HepG2 (cell line): ENCODE measurements around the gene ZBTB4. TPM values are rescaled to one million over a fixed set of nuclear protein-coding genes. Genes with fewer than 3 reads are reported as not detected.
A peak's percentile ranks its signal among the peaks of the same experiment; 100 is the strongest.

Experiments
- ATRX ChIP-seq: sonication (generic); formaldehyde crosslinking; IDR thresholded peaks from 2 replicates; pipeline ENCODE4 v1.4.0; 2020; ENCODE audit warnings: missing genetic modification reagents, borderline replicate concordance
- CREB1 ChIP-seq, 2 experiments: fragments of 450-650 bp in 1 of 2; IDR thresholded peaks; 2 replicates each; pipeline ENCODE4 v1.6.1; 2016 to 2017; ENCODE audit warnings: control low read depth in 1 of 2, mild to moderate bottlenecking in 1 of 2, missing compliant biosample characterization in 1 of 2, missing genetic modification characterization in 1 of 2
- KDM5A ChIP-seq: fragments of 200-600 bp; sonication (generic); IDR thresholded peaks from 2 replicates; pipeline ENCODE4 v1.7.0; 2018; ENCODE audit warnings: antibody characterized with exemption, mild to moderate bottlenecking, low read length, borderline replicate concordance
- MTF2 ChIP-seq: sonication (generic); formaldehyde crosslinking; IDR thresholded peaks from 2 replicates; pipeline ENCODE4 v1.5.0; 2020; ENCODE audit warnings: missing genetic modification reagents, borderline replicate concordance
- ZNF17 ChIP-seq: sonication (generic); formaldehyde crosslinking; IDR thresholded peaks from 2 replicates; pipeline ENCODE4 v1.5.0; 2020; ENCODE audit warnings: mild to moderate bottlenecking, missing genetic modification reagents
- ZNF572 ChIP-seq: sonication (generic); formaldehyde crosslinking; IDR thresholded peaks from 2 replicates; pipeline ENCODE4 v1.5.1; 2020; ENCODE audit warnings: mild to moderate bottlenecking, missing genetic modification reagents
- ZNF773 ChIP-seq: sonication (generic); formaldehyde crosslinking; IDR thresholded peaks from 2 replicates; pipeline ENCODE4 v1.4.0; 2020; ENCODE audit warnings: missing genetic modification reagents, borderline replicate concordance
- polyA plus RNA-seq, 8 experiments: library from polyadenylated mRNA; depleted of rRNA in 3 of 8; stranded (reverse) in 7 of 8; unstranded in 1 of 8; fragments of >200 nt; fragmentation: Illumina TruSeq in 4 of 8; extraction: Trizol in 4 of 8; gene quantifications; 2 replicates each; pipeline versions ENCODE4 v1.2.1 to v1.2.3, GENCODE V29; 2011 to 2016; ENCODE audit warnings: low read depth in 4 of 8, missing spikeins in 1 of 8, mixed read lengths in 1 of 8; ENCODE audit not compliant: insufficient read depth in 1 of 8
- total RNA-seq, 5 experiments: library from RNA; depleted of rRNA; stranded (reverse); fragments of >200 nt; fragmentation: Illumina TruSeq; extraction: Trizol; gene quantifications; 2 replicates each; pipeline ENCODE4 v1.2.3, GENCODE V29; 2016; ENCODE audit warnings: low read depth in 1 of 5
- TF ChIP-seq, protein P1 (sequence below): sonication (generic); formaldehyde crosslinking; IDR thresholded peaks from 2 replicates; pipeline ENCODE4 v1.5.1; 2020; ENCODE audit warnings: missing genetic modification reagents, mild to moderate bottlenecking, borderline replicate concordance
- TF ChIP-seq, protein P2 (sequence below): sonication (generic); formaldehyde crosslinking; IDR thresholded peaks from 2 replicates; pipeline ENCODE4 v1.4.0; 2020; ENCODE audit warnings: mild to moderate bottlenecking, missing genetic modification reagents
- TF ChIP-seq, protein P3 (sequence below): sonication (generic); formaldehyde crosslinking; IDR thresholded peaks from 2 replicates; pipeline ENCODE4 v1.5.0; 2020; ENCODE audit warnings: missing genetic modification reagents
- TF ChIP-seq, protein P4 (sequence below): sonication (generic); formaldehyde crosslinking; IDR thresholded peaks from 2 replicates; pipeline ENCODE4; 2020; ENCODE audit warnings: missing genetic modification reagents, mild to moderate bottlenecking, borderline replicate concordance
- TF ChIP-seq, protein P5 (sequence below): sonication (generic); formaldehyde crosslinking; IDR thresholded peaks from 2 replicates; pipeline ENCODE4 v1.5.0; 2020; ENCODE audit warnings: mild to moderate bottlenecking, missing genetic modification reagents
- TF ChIP-seq, protein P6 (sequence below), 2 experiments: fragments of 450-650 bp in 1 of 2; sonication (generic) in 1 of 2; formaldehyde crosslinking; IDR thresholded peaks; 2 replicates each; pipeline versions ENCODE4 v1.5.0 to v1.8.0; 2020 to 2022; ENCODE audit warnings: mild to moderate bottlenecking in 1 of 2, missing genetic modification reagents in 1 of 2

Gene ZBTB4
- total and polyA plus RNA-seq, 2 of the 13 experiments (the other 11 are each of a cell fraction or from before 2014, with no cell fraction given), result 4.3 to 7.4 TPM

DNA sequence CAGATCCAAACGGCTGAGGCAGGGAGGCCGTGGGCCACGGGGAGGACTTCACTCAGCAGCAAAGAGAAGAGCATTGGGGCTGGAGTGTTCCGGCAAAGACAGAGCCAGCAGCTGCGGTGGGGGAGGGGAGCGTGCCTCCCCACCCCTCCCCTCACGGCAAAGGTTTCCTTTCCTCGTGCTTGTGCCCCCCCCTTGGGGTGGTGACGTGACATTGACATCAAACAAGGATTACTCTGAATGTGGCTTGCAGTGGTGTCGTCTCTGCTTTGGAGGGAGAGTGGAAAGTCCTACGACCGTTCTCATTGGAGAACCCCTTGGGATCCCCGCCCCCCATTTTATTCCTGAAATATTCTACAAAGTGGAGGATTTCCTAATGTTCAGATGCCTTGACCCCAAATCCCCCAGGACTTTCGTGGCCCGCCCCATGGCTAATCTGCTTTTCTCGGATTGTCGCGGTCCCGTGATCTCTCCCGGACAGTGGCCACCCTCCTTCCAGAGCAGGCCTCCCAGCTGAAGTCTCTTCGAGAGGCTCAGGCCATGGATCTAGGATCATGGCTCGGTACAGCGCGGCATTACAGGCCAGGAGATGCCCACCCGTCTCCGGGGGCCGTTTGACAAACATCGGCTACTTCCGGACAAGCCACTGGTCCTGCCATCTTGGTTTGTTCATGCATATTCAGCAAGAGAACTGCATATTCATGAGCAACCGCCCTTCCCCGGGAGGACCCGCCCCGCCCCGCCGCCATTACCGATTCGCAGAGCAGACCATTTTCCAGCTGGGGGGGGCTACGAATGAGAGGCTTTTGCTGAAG, 4.0 kb upstream of the ZBTB4 start (continued):
- TF ChIP-seq, protein P1, sequence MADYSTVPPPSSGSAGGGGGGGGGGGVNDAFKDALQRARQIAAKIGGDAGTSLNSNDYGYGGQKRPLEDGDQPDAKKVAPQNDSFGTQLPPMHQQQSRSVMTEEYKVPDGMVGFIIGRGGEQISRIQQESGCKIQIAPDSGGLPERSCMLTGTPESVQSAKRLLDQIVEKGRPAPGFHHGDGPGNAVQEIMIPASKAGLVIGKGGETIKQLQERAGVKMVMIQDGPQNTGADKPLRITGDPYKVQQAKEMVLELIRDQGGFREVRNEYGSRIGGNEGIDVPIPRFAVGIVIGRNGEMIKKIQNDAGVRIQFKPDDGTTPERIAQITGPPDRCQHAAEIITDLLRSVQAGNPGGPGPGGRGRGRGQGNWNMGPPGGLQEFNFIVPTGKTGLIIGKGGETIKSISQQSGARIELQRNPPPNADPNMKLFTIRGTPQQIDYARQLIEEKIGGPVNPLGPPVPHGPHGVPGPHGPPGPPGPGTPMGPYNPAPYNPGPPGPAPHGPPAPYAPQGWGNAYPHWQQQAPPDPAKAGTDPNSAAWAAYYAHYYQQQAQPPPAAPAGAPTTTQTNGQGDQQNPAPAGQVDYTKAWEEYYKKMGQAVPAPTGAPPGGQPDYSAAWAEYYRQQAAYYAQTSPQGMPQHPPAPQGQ (CRISPR knock-in tag), result no peak
- TF ChIP-seq KDM5A, result 0 out of 2 replicates have a peak, but pooled peaks have one; percentile 52
- TF ChIP-seq, protein P2, sequence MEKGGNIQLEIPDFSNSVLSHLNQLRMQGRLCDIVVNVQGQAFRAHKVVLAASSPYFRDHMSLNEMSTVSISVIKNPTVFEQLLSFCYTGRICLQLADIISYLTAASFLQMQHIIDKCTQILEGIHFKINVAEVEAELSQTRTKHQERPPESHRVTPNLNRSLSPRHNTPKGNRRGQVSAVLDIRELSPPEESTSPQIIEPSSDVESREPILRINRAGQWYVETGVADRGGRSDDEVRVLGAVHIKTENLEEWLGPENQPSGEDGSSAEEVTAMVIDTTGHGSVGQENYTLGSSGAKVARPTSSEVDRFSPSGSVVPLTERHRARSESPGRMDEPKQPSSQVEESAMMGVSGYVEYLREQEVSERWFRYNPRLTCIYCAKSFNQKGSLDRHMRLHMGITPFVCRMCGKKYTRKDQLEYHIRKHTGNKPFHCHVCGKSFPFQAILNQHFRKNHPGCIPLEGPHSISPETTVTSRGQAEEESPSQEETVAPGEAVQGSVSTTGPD (CRISPR knock-in tag), result no peak
- TF ChIP-seq MTF2, result peak; percentile 60
- TF ChIP-seq, protein P3, sequence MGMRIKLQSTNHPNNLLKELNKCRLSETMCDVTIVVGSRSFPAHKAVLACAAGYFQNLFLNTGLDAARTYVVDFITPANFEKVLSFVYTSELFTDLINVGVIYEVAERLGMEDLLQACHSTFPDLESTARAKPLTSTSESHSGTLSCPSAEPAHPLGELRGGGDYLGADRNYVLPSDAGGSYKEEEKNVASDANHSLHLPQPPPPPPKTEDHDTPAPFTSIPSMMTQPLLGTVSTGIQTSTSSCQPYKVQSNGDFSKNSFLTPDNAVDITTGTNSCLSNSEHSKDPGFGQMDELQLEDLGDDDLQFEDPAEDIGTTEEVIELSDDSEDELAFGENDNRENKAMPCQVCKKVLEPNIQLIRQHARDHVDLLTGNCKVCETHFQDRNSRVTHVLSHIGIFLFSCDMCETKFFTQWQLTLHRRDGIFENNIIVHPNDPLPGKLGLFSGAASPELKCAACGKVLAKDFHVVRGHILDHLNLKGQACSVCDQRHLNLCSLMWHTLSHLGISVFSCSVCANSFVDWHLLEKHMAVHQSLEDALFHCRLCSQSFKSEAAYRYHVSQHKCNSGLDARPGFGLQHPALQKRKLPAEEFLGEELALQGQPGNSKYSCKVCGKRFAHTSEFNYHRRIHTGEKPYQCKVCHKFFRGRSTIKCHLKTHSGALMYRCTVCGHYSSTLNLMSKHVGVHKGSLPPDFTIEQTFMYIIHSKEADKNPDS, result 0 out of 2 replicates have a peak, but pooled peaks have one; percentile 40
- TF ChIP-seq, protein P4, sequence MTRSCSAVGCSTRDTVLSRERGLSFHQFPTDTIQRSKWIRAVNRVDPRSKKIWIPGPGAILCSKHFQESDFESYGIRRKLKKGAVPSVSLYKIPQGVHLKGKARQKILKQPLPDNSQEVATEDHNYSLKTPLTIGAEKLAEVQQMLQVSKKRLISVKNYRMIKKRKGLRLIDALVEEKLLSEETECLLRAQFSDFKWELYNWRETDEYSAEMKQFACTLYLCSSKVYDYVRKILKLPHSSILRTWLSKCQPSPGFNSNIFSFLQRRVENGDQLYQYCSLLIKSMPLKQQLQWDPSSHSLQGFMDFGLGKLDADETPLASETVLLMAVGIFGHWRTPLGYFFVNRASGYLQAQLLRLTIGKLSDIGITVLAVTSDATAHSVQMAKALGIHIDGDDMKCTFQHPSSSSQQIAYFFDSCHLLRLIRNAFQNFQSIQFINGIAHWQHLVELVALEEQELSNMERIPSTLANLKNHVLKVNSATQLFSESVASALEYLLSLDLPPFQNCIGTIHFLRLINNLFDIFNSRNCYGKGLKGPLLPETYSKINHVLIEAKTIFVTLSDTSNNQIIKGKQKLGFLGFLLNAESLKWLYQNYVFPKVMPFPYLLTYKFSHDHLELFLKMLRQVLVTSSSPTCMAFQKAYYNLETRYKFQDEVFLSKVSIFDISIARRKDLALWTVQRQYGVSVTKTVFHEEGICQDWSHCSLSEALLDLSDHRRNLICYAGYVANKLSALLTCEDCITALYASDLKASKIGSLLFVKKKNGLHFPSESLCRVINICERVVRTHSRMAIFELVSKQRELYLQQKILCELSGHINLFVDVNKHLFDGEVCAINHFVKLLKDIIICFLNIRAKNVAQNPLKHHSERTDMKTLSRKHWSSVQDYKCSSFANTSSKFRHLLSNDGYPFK (CRISPR knock-in tag), result peak; percentile 72
- no peak for TF ChIP-seq ZNF773 (CRISPR knock-in tag)
- TF ChIP-seq ATRX (CRISPR knock-in tag), result no peak
- TF ChIP-seq, protein P5, sequence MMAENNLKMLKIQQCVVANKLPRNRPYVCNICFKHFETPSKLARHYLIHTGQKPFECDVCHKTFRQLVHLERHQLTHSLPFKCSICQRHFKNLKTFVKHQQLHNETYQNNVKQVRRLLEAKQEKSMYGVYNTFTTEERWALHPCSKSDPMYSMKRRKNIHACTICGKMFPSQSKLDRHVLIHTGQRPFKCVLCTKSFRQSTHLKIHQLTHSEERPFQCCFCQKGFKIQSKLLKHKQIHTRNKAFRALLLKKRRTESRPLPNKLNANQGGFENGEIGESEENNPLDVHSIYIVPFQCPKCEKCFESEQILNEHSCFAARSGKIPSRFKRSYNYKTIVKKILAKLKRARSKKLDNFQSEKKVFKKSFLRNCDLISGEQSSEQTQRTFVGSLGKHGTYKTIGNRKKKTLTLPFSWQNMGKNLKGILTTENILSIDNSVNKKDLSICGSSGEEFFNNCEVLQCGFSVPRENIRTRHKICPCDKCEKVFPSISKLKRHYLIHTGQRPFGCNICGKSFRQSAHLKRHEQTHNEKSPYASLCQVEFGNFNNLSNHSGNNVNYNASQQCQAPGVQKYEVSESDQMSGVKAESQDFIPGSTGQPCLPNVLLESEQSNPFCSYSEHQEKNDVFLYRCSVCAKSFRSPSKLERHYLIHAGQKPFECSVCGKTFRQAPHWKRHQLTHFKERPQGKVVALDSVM (CRISPR knock-in tag), result peak; percentile 53; the same call in 1 of the 2 replicates
- TF ChIP-seq ZNF17 (CRISPR knock-in tag), result no peak
- peak; percentile 93; the same call in 1 of the 2 replicates for TF ChIP-seq ZNF572
- TF ChIP-seq CREB1 (IDR thresholded peaks at IDR 0.05), result peak; percentile 86
- peak; percentile 93 for TF ChIP-seq CREB1 (CRISPR knock-in tag; IDR thresholded peaks at IDR 0.05)
- TF ChIP-seq, protein P6, sequence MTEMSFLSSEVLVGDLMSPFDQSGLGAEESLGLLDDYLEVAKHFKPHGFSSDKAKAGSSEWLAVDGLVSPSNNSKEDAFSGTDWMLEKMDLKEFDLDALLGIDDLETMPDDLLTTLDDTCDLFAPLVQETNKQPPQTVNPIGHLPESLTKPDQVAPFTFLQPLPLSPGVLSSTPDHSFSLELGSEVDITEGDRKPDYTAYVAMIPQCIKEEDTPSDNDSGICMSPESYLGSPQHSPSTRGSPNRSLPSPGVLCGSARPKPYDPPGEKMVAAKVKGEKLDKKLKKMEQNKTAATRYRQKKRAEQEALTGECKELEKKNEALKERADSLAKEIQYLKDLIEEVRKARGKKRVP (CRISPR knock-in tag; IDR thresholded peaks at IDR 0.05), result no peak
